Type B pancreatic cell (in vitro differentiated cells): Measurements from ENCODE around the gene POC1A. TPM values are rescaled to one million over a fixed set of nuclear protein-coding genes. Genes with fewer than 3 reads are reported as not detected.

Experiments
- DNase-seq: peaks from one replicate; pipeline ENCODE4 v3.0.0; 2021; ENCODE audit warnings: mixed read lengths; ENCODE audit not compliant: unreplicated experiment; ENCODE audit errors: extremely low spot score
- H3K27ac Mint-ChIP-seq: 2 replicates; pipeline ENCODE4 v1.8.0; 2021; ENCODE audit warnings: mild to moderate bottlenecking, mixed read lengths
- H3K27me3 Mint-ChIP-seq: 2 replicates; pipeline ENCODE4 v1.8.0; 2021; ENCODE audit warnings: mixed read lengths
- H3K36me3 Mint-ChIP-seq: 2 replicates; pipeline ENCODE4 v1.8.0; 2021; ENCODE audit warnings: mixed read lengths
- H3K4me1 Mint-ChIP-seq: one replicate; pipeline ENCODE4 v1.8.0; 2021; ENCODE audit warnings: mixed read lengths; ENCODE audit not compliant: unreplicated experiment
- H3K4me3 Mint-ChIP-seq: 2 replicates; pipeline ENCODE4 v1.8.0; 2021; ENCODE audit warnings: mild to moderate bottlenecking, mixed read lengths
- H3K9me3 Mint-ChIP-seq: 2 replicates; pipeline ENCODE4 v1.8.0; 2021; ENCODE audit warnings: mixed read lengths
- total RNA-seq: library from RNA; stranded (reverse); gene quantifications from 2 replicates; pipeline ENCODE4 v1.2.1, GENCODE V29; 2021; ENCODE audit warnings: low replicate concordance
- TF ChIP-seq, protein P1 (sequence below): fragments of 200-600 bp; sonication (generic); conservative IDR thresholded peaks from 2 replicates; pipeline ENCODE4 v1.5.0; 2021; ENCODE audit warnings: antibody characterized with exemption, mild to moderate bottlenecking

POC1A gene
- total RNA-seq, 1 donor from 2014 or later = 19.1 TPM

DNA sequence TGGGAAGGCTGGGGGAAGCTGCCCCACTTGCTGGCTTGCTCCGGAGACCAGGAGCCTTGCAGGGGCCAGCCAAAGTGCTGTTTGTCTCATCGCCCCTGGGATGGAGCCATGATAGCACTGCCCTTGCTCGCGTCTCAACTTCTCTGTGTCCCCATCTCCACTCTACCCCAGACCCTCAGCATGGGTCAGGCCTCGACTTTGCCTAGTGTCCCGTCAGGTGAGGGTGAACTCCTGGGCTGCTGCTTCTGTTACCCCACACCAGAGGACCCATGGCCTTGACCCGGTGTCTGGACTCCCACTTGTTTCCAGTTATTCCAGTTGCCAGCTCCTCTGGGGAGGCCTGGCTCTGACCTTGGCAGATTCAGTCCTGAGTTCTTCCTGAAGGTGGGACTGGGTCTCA lies 61.3 kb downstream of the POC1A start:
- Mint-ChIP-seq H3K4me3 (no peak overlapping the region), H3K36me3 (peaks cover 3% of the 10 kb centered on the region), H3K27ac (no peak overlapping the region), H3K9me3 (no peaks in the 10 kb centered on the region), H3K27me3 (no peaks in the 10 kb centered on the region), H3K4me1 (peaks cover 18% of the 10 kb centered on the region)
- TF ChIP-seq, protein P1, sequence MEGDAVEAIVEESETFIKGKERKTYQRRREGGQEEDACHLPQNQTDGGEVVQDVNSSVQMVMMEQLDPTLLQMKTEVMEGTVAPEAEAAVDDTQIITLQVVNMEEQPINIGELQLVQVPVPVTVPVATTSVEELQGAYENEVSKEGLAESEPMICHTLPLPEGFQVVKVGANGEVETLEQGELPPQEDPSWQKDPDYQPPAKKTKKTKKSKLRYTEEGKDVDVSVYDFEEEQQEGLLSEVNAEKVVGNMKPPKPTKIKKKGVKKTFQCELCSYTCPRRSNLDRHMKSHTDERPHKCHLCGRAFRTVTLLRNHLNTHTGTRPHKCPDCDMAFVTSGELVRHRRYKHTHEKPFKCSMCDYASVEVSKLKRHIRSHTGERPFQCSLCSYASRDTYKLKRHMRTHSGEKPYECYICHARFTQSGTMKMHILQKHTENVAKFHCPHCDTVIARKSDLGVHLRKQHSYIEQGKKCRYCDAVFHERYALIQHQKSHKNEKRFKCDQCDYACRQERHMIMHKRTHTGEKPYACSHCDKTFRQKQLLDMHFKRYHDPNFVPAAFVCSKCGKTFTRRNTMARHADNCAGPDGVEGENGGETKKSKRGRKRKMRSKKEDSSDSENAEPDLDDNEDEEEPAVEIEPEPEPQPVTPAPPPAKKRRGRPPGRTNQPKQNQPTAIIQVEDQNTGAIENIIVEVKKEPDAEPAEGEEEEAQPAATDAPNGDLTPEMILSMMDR = no peak
- DNase-seq = no peak

DNA sequence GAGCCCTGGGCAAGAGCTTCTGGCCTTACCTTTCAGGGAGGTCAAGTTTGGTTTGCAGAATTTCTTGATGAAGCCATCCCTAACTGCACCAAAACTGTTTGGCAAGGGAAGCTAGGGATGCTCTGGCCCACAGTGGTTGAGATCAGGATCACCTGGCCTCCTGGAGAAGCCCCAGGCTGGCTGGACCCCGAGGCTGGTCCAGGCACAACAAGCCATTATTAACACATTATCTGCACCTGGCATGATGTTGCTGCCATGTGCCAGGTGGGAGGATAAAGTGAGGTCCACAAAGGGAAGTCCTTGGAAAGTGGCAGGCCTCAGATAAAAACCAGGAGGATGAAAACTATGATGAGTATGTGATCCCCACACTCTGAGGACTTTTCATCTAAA lies 62.0 kb downstream of the POC1A start:
- Mint-ChIP-seq H3K9me3 (no peaks in the 10 kb centered on the region), H3K4me1 (peaks cover 23% of the 10 kb centered on the region), H3K27ac (no peak overlapping the region), H3K27me3 (no peaks in the 10 kb centered on the region), H3K36me3 (peaks cover 3% of the 10 kb centered on the region), H3K4me3 (no peak overlapping the region)
- TF ChIP-seq, protein P1 = no peak
- no peak for DNase-seq

DNA sequence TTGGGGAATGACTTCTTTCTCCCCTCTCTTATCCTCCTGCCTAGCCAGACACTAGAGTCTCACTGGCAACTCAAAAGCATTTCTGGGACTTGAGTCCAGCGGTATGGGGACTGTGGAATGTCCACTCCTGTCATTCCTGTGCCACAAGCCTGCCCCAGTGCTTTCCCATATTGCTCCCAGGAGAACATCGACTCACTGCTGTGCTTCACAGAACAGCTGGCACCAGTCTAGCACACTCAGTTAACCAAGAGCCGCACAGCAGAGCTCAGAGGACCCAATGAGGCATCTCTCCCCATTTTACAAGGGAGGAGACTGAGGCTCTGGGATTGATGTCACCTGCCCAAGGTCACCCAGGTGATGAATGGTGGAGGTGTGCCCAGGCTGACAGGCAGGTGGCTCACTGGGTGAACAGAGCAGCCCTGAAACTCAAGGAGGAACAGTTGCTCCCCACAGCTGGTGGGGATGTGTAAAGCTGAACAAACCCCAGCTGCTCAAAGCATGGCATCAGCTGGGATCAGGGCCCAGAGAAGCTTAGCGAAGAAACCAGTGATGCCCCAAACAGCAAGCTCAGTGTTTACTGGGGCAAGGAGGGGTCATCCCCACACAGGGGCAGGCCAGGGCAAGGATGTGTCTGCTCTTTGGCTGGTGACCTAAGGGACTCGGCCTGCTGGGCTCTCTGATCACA lies 62.5 kb downstream of the POC1A start:
- peaks cover 3% of the 10 kb centered on the region for H3K36me3 Mint-ChIP-seq

DNA sequence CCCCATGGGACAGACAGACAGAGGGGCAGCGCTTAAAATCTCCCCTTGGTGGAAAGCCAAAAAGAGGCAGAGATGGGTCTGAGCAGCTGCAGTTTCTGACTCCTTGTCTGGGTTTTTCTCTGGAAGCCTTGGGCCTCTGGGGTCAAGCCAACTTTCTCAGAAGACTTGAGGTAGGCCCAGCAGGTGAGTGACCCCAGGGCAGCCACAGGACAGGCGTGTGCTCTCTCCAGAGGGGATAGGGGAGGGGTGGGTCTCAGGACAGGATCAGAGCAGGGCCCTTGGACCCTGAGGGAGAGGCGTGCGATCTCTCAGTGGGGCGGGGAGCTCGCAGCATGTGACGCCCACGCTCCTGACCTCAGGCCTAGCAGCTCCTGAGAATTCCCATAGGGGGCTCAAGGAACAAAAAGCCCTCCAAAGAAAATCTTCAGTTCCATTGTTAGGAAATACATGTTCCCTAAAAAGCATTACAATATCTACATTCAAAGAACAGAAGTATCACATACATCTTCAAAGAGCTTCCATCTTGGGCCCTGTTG lies 63.2 kb downstream of the POC1A start:
- Mint-ChIP-seq H3K4me1 (peaks cover 35% of the 10 kb centered on the region), H3K4me3 (no peak overlapping the region), H3K27ac (no peak overlapping the region), H3K36me3 (peaks cover 3% of the 10 kb centered on the region), H3K9me3 (no peaks in the 10 kb centered on the region), H3K27me3 (no peaks in the 10 kb centered on the region)
- TF ChIP-seq, protein P1 = peak; percentile 53
- DNase-seq = no peak

More for the DNA sequence above, 62.5 kb downstream of the POC1A start:
- TF ChIP-seq, protein P1 = no peak
- Mint-ChIP-seq H3K9me3 (no peaks in the 10 kb centered on the region), H3K27ac (no peak overlapping the region), H3K4me3 (no peak overlapping the region), H3K27me3 (no peaks in the 10 kb centered on the region), H3K4me1 (peaks cover 29% of the 10 kb centered on the region)
- DNase-seq = no peak

DNA sequence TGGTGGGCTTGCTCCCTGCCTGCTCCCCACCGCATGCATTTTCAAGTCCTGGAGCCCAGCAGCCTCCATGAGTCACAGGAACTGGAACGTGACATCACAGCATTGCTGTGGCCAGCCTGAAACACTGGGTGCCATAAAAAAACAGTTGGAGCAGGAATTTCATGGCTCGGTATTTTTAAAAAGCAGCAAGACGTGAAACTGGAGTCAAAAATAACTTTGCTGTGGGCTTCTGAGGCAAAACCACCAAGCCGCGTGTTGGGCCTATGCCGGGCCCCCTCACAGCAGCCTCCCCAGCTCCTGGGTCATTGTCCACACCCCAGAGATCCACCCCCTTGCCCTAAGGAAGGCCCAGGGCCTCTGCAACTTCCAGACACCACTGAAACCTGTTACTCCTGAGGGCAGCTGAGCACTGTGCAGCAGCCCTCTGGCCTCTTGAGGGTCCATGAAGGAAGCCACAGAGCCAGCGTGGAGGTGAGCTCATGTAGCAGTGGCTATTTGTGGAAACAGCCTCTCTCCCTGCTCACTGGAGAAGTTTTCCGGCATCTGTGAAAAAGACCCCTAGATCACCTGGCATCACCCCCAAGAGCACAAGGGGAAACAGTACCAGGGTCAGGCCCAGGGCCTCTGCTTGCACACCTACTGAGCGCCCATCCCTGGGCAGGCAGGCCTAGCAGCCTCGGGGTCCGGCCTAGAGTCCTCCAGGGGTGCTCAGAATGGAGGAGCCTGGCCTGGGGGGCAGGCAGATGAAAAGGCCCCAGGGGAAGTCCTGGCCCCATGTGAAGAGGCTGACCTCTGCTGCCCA lies 63.9 kb downstream of the POC1A start:
- TF ChIP-seq, protein P1 = no peak
- DNase-seq = no peak
- no peaks in the 10 kb centered on the region for H3K27me3 Mint-ChIP-seq
- H3K27ac Mint-ChIP-seq = no peak overlapping the region
- H3K4me3 Mint-ChIP-seq = no peak overlapping the region
- H3K9me3 Mint-ChIP-seq = no peaks in the 10 kb centered on the region
- H3K36me3 Mint-ChIP-seq = no peaks in the 10 kb centered on the region
- H3K4me1 Mint-ChIP-seq = peaks cover 36% of the 10 kb centered on the region
